Sigmoid colon (tissue), 4 donors: ENCODE results near the gene WDR87.

Experiments used
- CTCF ChIP-seq, 4 experiments: fragments of 450-650 bp in 3 of 4; fragments of 200-600 bp in 1 of 4; IDR thresholded peaks; one replicate each; pipeline ENCODE4 v1.5.1; 2016 to 2019; ENCODE audit warnings: antibody characterized with exemption in 4 of 4, mild to moderate bottlenecking in 3 of 4, moderate library complexity in 2 of 4
- POLR2A ChIP-seq, 2 donors: fragments of 450-650 bp; IDR thresholded peaks; one replicate each; pipeline ENCODE4 v1.6.1; 2016; ENCODE audit warnings: antibody characterized with exemption in 2 of 2, mild to moderate bottlenecking in 2 of 2, moderate library complexity in 2 of 2
- POLR2AphosphoS5 ChIP-seq, 4 donors: sonication (generic); formaldehyde crosslinking; IDR thresholded peaks; one replicate each; pipeline ENCODE4 v1.6.1; 2017; ENCODE audit warnings: antibody characterized with exemption in 4 of 4

GRCh38 chr19:37943480-37943879 is 37.1 kb upstream of the WDR87 start:
- TF ChIP-seq CTCF (IDR thresholded peaks at IDR 0.05): no peak
- TF ChIP-seq POLR2A (IDR thresholded peaks at IDR 0.05): no peak
- no peak for TF ChIP-seq POLR2AphosphoS5 (IDR thresholded peaks at IDR 0.05)
